A549 treated with AZD9567 at 1 μM for 4 hours (cell line): Measurements from ENCODE around the gene SYCN. TPM values are rescaled to one million over a fixed set of nuclear protein-coding genes. Genes with fewer than 3 reads are reported as not detected.

Experiments
- total RNA-seq: library from RNA; stranded (reverse); fragments of 200-300 nt; extraction: Qiagen RNA extraction; gene quantifications from 5 replicates; pipeline ENCODE4 v1.2.3, GENCODE V29; 2022; ENCODE audit not compliant: insufficient read depth

SYCN gene, protein sequence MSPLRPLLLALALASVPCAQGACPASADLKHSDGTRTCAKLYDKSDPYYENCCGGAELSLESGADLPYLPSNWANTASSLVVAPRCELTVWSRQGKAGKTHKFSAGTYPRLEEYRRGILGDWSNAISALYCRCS
- not detected in 5 replicates for total RNA-seq

DNA sequence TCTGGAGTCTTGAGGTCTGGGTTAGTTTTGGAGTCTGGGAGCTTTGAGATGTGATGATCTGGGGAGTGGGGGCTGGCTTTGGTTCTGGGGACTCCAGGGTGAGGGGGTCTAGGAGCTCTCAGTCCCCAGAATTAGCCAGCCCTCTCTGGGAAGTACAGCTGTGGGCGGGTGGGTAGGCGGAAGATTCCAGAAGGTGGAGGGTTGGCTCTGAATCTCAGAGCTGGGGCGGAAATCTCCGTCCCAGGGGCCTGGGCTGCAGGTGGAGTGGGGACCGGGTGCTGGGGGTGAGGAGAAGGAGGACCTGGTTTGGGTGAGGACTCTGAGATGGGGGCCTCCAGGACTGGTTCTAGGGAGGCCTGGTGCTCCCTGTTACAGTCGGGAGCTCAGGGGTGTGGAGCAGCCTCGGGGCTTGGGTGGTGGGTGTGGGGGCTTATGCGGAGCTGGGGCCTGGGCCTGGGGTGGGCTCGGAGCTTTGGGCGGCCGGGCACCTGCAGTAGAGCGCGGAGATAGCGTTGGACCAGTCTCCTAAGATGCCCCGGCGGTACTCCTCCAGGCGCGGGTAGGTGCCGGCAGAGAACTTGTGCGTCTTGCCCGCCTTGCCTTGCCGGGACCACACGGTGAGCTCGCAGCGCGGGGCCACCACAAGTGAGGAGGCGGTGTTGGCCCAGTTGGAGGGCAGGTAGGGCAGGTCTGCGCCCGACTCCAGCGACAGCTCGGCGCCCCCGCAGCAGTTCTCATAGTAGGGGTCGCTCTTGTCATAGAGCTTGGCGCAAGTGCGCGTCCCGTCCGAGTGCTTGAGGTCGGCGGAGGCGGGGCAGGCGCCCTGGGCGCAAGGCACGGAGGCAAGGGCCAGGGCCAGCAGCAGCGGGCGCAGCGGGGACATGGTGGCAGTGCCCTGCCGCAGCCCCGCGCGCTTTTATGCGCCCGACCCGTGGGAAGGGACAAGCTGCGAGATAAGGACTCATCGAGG lies at the start of gene SYCN:
SYCN (minus strand) TSS at position 892 of the 970 bp plus-strand sequence; CDS start at position 883, 9 bp downstream.

DNA sequence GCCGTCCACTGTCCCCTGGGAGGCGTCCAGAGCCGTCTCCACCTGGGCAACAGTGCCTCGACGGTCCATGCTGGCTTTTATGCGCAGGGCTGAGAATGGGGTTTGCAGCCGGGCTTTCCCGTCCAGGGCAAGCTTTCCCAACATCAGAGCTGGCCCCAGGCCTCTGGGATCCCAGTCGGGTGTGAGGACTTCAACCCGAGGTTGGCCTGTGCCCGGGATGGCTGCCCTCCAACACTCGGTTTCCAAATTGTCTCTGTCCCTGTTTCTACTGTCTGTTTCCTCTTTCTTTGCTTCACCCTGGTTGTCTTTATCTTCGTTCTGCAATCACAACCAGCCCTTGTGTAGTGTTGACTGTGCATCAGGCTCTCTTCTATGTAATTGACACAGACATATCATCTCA lies 44.7 kb upstream of the SYCN start, which contains the start of gene IFNL4:
IFNL4 (minus strand) TSS at position 51 of the 400 bp plus-strand sequence.

DNA sequence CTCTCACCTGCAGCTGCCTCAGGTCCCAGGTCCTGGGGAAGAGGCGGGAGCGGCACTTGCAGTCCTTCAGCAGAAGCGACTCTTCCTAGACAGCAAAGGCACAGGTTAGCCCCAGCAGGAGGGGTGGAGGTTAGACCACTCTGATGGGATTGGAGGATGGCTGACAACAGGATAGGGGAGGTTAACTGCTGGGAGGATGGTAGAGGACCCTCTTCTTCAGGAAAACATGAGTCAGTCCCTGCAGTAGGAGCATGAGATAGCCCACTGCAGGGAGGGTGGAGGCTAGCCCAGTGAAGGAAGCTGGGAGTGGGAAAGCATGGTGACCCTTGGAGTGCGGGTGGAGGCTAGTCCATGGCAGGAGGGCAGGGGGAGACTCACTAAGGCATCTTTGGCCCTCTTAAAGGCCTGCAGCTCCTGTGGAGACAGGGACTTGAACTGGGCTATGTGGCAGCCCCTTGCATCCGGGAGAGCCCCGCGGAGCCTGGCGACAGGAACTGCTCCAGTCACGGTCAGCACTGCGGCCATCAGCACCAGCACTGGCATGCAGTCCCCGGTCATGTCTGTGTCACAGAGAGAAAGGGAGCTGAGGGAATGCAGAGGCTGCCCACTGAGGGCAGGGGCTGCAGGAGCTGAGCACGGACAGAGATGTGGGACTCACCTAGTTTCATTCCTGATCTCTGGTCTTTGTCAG lies 40.5 kb upstream of the SYCN start, which contains the start of gene IFNL3:
IFNL3 (minus strand) TSS at position 597 of the 691 bp plus-strand sequence; CDS start at position 558, 39 bp downstream.

DNA sequence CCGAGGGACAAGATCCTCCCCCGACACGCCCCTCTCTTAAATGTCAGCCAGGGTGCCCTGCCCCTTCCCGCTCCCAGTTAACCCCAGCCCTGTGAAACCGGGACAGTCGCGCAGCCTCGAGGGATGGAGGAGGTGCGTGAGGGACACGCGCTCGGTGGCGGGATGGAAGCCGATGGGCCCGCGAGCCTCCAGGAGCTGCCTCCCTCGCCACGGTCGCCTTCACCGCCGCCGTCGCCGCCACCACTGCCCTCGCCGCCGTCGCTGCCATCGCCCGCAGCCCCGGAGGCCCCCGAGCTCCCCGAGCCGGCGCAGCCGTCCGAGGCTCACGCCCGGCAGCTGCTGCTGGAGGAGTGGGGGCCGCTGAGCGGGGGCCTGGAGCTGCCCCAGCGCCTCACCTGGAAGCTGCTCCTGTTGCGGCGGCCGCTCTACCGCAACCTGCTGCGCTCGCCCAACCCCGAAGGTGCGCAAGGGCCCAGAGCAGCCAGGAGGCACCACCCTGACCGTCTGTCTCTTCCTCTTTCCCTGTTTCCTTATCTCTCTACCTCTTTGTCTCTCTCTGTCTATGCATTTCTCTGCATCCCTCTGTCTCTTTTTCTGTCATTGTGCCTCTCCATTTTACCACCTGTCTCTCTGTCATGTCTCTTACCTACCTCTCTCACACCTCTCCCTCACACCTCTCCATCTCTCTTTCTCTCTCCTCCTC lies 7.1 kb downstream of the SYCN start, which contains the start of gene NCCRP1:
NCCRP1 (plus strand) TSS at position 105 of the 703 bp plus-strand sequence; CDS start at position 124, 19 bp downstream.

Other genes with a start within 250 kb of the SYCN start
- gene FBXO17, start 228.5 kb downstream of the SYCN start, total RNA-seq: 51.9 to 84.2 TPM (median 80.0 TPM) in 5 replicates
- 3.0 to 6.9 TPM (median 3.8 TPM) in 5 replicates for gene FBXO27, start 171.7 kb downstream of the SYCN start, total RNA-seq
- 0.03 to 0.07 TPM (median 0.05 TPM) in 3 of 5 replicates, not detected in the others for gene ACP7, start 119.9 kb downstream of the SYCN start, total RNA-seq
- gene PAK4, start 78.5 kb downstream of the SYCN start, total RNA-seq: 88.0 to 108 TPM (median 104 TPM) in 5 replicates
- 1.3 to 2.1 TPM (median 1.4 TPM) in 5 replicates for gene NCCRP1, start 7.3 kb downstream of the SYCN start, total RNA-seq
- not detected in 5 replicates for gene IFNL3, start 40.7 kb upstream of the SYCN start, total RNA-seq
- 0.06 TPM in 1 of 5 replicates, not detected in the others for gene IFNL4, start 44.6 kb upstream of the SYCN start, total RNA-seq
- gene IFNL2, start 64.1 kb upstream of the SYCN start, total RNA-seq: not detected in 5 replicates
- gene IFNL1, start 92.1 kb upstream of the SYCN start, total RNA-seq: 0.13 to 0.16 TPM in 2 of 5 replicates, not detected in the others
- gene LRFN1, start 116.6 kb upstream of the SYCN start, total RNA-seq: 5.9 to 10.7 TPM (median 8.9 TPM) in 5 replicates
- gene GMFG, start 131.8 kb upstream of the SYCN start, total RNA-seq: 0.45 to 0.82 TPM (median 0.62 TPM) in 3 of 5 replicates, not detected in the others
- 115 to 174 TPM (median 166 TPM) in 5 replicates for gene SAMD4B, start 138.2 kb upstream of the SYCN start, total RNA-seq
- 72.0 to 80.3 TPM (median 72.6 TPM) in 5 replicates for gene PAF1, start 186.8 kb upstream of the SYCN start, total RNA-seq
- 73.8 to 80.0 TPM (median 75.8 TPM) in 5 replicates for gene MED29, start 187.1 kb upstream of the SYCN start, total RNA-seq
- 166 to 245 TPM (median 209 TPM) in 5 replicates for gene ZFP36, start 202.6 kb upstream of the SYCN start, total RNA-seq
- 49.0 to 86.4 TPM (median 78.5 TPM) in 5 replicates for gene PLEKHG2, start 208.4 kb upstream of the SYCN start, total RNA-seq
- 5,938 to 7,845 TPM (median 7,337 TPM) in 5 replicates for gene RPS16, start 231.7 kb upstream of the SYCN start, total RNA-seq
- gene SUPT5H, start 241.3 kb upstream of the SYCN start, total RNA-seq: 143 to 205 TPM (median 186 TPM) in 5 replicates